ENCODE data around the gene PRR22.
A peak's percentile ranks its signal among the peaks of the same experiment; 100 is the strongest.

The PRR22 gene

DNA sequence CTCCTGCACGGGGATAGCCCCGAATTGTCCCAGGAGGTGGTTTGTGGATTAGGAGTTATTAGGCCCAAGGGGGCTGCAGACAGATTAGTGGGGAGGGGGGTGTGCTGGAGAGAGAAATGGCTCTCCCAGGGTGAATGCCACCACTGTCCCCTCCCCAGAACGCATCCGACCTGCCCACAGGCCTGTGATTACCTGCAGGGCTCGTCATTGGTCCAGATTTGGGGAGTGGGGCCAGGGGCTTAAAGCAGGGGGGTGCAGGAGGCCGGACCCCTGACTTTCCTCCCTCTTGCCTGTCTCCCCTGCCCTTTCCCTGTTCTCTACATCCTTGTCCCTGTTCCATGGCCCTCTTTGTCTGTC lies 21.6 kb upstream of the PRR22 start:
- TF ChIP-seq, protein P1, sequence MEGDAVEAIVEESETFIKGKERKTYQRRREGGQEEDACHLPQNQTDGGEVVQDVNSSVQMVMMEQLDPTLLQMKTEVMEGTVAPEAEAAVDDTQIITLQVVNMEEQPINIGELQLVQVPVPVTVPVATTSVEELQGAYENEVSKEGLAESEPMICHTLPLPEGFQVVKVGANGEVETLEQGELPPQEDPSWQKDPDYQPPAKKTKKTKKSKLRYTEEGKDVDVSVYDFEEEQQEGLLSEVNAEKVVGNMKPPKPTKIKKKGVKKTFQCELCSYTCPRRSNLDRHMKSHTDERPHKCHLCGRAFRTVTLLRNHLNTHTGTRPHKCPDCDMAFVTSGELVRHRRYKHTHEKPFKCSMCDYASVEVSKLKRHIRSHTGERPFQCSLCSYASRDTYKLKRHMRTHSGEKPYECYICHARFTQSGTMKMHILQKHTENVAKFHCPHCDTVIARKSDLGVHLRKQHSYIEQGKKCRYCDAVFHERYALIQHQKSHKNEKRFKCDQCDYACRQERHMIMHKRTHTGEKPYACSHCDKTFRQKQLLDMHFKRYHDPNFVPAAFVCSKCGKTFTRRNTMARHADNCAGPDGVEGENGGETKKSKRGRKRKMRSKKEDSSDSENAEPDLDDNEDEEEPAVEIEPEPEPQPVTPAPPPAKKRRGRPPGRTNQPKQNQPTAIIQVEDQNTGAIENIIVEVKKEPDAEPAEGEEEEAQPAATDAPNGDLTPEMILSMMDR (IDR thresholded peaks at IDR 0.05; ENCODE audit: low read depth, low read length, missing control alignments): no peak
- no peak overlapping the region for H3K4me3 ChIP-seq (ENCODE audit: low read depth, low read length)
- no peak for DNase-seq (ENCODE audit: low read depth)
- in situ Hi-C loops (cut with HindIII; ENCODE audit: low sequenced_read_pairs): no loop called here

DNA sequence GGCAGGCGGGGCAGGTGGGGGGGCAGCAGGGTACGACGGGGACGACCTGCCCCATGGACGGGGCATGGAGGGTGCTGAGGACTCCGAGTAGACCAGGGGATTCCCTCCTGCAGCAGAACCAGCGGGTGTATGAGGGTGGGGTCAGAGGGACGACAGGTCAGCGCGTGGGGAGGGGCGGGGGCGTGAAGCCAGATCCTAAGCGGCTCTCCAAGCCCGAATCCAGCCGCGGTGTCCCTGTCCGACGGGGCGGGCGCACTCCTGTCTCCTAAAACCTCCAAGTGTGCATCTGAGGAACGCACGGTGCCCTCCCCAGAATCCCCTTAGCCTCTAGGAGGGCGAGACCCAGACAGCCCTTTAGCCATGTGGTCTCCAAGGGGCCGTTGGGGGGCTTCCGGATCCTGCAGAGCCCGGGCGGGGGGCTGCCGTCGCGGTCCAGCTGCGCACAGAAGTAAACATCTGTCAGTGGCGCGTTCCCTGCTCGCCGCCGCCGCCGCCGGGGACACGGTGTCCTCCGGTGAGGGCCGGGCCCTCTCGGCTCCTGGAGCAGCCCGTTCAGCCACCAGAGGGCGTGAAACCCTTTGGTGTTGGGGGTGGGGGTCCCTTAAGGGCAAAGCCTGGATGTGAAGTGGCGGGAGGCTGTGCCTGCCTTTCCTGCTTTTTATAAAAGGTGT lies 21.1 kb upstream of the PRR22 start:
- no peak for DNase-seq (ENCODE audit: low read depth)
- TF ChIP-seq, protein P1 (IDR thresholded peaks at IDR 0.05; ENCODE audit: low read depth, low read length, missing control alignments): peak; percentile 72
- in situ Hi-C loops (cut with HindIII; ENCODE audit: low sequenced_read_pairs): no loop called here
- no peak overlapping the region for H3K4me3 ChIP-seq (ENCODE audit: low read depth, low read length)

DNA sequence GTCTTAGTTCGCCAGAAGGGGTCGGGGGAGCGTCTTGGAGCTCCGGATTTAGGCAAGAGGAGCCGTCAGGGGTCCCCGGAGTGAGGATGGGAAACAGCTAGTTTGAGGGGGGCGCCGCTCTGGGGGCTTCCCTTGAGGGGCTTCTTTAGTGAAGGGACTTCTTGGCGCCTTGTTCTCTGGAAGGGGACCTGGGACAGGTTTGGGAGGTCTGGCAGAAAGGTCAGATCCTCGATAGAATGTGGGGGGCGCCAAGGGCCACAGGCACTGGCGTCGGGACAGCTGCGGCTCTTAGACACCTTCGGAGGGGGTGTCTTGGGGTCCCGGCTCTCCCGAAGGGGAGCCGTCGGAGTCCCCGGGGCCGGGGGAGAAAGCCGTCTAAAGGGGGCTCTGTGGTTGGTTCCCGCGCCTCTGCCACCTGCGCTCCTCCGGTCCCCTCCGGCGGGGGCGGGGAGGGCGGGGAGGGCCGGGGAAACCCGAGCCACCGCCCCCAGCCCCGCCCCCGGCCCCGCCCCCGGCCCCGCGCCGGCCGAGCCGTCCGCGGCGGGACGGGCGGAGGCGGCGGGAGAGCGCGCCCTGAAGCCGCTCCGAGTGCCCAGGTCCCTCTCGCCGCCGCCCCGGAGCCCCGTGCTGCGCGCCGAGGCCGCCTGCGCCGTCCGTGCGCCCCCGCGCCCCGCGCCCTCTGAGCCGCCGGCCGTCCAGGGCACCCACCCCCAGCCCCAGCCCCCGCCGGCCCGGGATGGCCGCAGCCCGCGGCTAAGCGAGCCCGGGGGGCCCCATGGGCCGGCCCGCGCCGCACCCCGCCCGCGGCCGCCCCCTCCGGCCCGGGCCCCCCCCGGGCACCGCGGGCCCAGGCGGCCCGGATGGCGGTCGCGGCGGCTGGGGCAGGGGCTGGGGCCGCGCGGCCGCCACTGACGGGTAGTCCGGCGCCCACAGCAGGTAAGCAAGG lies 20.2 kb upstream of the PRR22 start, which contains the start of gene NRTN:
Gene NRTN, plus strand, starts transcription at position 552 of the 946 bp plus-strand sequence. CDS start 19,099 bp downstream, outside the sequence.
- H3K4me3 ChIP-seq (ENCODE audit: low read depth, low read length): peak within 1 kb of the TSS; percentile 12
- DNase-seq (ENCODE audit: low read depth): no peak
- in situ Hi-C loops (cut with HindIII; ENCODE audit: low sequenced_read_pairs): no loop called here
- TF ChIP-seq, protein P1 (IDR thresholded peaks at IDR 0.05; ENCODE audit: low read depth, low read length, missing control alignments): no peak

DNA sequence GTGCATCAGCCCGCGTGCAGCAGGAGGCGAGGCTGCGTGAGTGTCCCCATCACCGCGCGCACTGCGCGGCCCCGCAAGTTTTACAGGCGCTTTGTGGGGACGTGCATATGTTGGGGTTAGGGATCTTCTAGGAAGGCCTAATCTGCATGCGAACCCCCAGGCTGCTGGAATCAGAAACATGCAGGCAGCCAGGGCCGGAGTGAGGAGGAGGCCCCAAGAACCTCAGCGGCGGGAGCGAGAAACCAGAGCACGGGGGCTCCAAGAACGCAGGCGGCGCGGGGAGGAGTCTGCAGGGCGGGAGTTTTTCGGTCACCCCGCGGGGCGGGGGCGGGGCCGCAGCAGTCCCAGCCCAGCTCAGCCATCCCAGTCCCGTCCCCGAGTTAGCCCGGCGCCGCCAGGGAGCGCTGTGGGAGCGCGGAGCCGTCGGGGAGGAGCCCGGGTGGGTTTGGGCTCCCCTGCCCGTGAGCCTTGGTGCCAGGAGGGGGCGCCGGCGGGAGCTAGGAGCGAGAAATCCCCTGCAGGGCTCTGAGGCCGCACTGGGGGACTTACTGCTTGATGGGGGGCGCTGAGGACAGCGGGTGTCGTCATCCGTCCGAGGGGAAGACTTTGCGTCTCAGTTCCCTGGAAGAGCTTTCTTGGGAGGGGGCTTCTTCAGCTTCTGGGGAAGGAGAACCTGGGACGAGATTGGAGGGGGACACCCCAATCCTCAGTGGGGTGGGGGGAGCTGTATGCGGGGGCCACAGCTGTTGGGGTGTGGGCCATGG lies 19.4 kb upstream of the PRR22 start:
- in situ Hi-C loops (cut with HindIII; ENCODE audit: low sequenced_read_pairs): no loop called here
- TF ChIP-seq, protein P1 (IDR thresholded peaks at IDR 0.05; ENCODE audit: low read depth, low read length, missing control alignments): peak; percentile 97
- peak overlapping the region; percentile 12 for H3K4me3 ChIP-seq (ENCODE audit: low read depth, low read length)
- peak; percentile 44 for DNase-seq (ENCODE audit: low read depth)

DNA sequence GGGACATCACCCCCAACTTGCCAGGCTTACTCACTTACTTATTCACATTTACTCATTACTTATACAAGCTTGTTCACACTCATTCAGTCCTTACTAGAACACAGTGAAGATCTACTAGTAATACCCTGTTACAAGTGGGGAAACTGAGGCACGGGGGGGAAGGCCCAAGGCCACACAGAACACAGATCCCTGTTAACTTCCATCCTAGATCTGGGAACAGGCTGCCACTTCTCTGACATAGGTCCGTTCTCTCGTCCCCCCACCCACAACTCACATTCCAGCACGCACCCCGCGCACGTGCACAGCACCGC lies 18.9 kb upstream of the PRR22 start:
- TF ChIP-seq, protein P1 (IDR thresholded peaks at IDR 0.05; ENCODE audit: low read depth, low read length, missing control alignments): no peak
- peak overlapping the region; percentile 12 for H3K4me3 ChIP-seq (ENCODE audit: low read depth, low read length)
- in situ Hi-C loops (cut with HindIII; ENCODE audit: low sequenced_read_pairs): no loop called here
- DNase-seq (ENCODE audit: low read depth): no peak
